H1 (cell line): ENCODE data around the gene OR10G7. TPM values are rescaled to one million over a fixed set of nuclear protein-coding genes. Genes with fewer than 3 reads are reported as not detected.

ENCODE experiments used
- CTCF ChIA-PET: fragments of 300-600 bp; sonication (Branson Sonifier 250); formaldehyde crosslinking; loops from one replicate; lab custom pipeline; 2021; ENCODE audit not compliant: partially characterized antibody; lab: Charles Lee
- POLR2A ChIA-PET: fragments of 300-600 bp; sonication (Branson Sonifier 250); formaldehyde crosslinking; loops from one replicate; lab custom pipeline; 2021; ENCODE audit warnings: inconsistent platforms; ENCODE audit not compliant: partially characterized antibody; lab: Charles Lee
- DNase-seq, 2 experiments: peaks; one replicate each; pipeline versions ENCODE4 v3.0.0 to v3.0.0-alpha.2; 2010 to 2022; ENCODE audit warnings: low spot score in 2 of 2, low read depth in 1 of 2, mixed read lengths in 1 of 2
- FAIRE-seq: peaks from 2 replicates; lab custom pipeline; 2011; peaks lifted over from hg19 to GRCh38; lab: Jason Lieb, UNC
- H2AFZ ChIP-seq: 2 replicates; pipeline ENCODE4 v1.8.1; 2012; ENCODE audit warnings: low read length, inconsistent platforms
- H2AK5ac ChIP-seq: 2 replicates; pipeline ENCODE4 v1.6.1; 2013; ENCODE audit warnings: low read depth, low read length
- H2BK120ac ChIP-seq: replicated peaks from 2 replicates; pipeline ENCODE3; 2013; ENCODE audit warnings: low read depth, low read length, inconsistent platforms
- H2BK12ac ChIP-seq: 2 replicates; pipeline ENCODE4 v1.6.1; 2013; ENCODE audit warnings: low read depth, low read length
- H2BK15ac ChIP-seq: 2 replicates; pipeline ENCODE4 v1.6.1; 2013; ENCODE audit warnings: low read length
- H2BK20ac ChIP-seq: 2 replicates; pipeline ENCODE4 v1.6.1; 2013; ENCODE audit warnings: low read length
- H2BK5ac ChIP-seq: 2 replicates; pipeline ENCODE4 v1.6.1; 2013; ENCODE audit warnings: low read depth, low read length
- H3K14ac ChIP-seq: 2 replicates; pipeline ENCODE4 v1.6.1; 2013; ENCODE audit warnings: inconsistent platforms; ENCODE audit not compliant: insufficient read length
- H3K18ac ChIP-seq: 2 replicates; pipeline ENCODE4 v1.6.1; 2013; ENCODE audit warnings: low read length; ENCODE audit errors: extremely low read depth
- H3K23ac ChIP-seq: 2 replicates; pipeline ENCODE4 v1.6.1; 2013; ENCODE audit warnings: inconsistent platforms; ENCODE audit not compliant: insufficient read length
- H3K23me2 ChIP-seq: 2 replicates; pipeline ENCODE4 v1.6.1; 2013; ENCODE audit warnings: low read depth, low read length
- H3K27ac ChIP-seq: 2 replicates; pipeline ENCODE4 v1.6.1; 2011; ENCODE audit warnings: low read depth, low read length, inconsistent platforms
- H3K27me3 ChIP-seq, 4 experiments: replicated peaks in 1 of 4; 1 replicate in 1 of 4; 2 replicates in 3 of 4; pipeline versions ENCODE4 v1.6.1 to v1.8.1; 2011 to 2013; ENCODE audit warnings: low read length in 3 of 4, mild to moderate bottlenecking in 3 of 4, inconsistent platforms in 2 of 4, mixed read lengths in 2 of 4, moderate library complexity in 1 of 4; ENCODE audit not compliant: control insufficient read depth in 3 of 4, insufficient read depth in 3 of 4; ENCODE audit errors: extremely low read depth in 1 of 4
- H3K36me3 ChIP-seq, 4 experiments: 2 replicates each; pipeline versions ENCODE4 v1.6.1 to v1.8.1; 2011 to 2013; ENCODE audit warnings: mild to moderate bottlenecking in 4 of 4, low read length in 3 of 4, moderate library complexity in 2 of 4, control low read depth in 1 of 4, inconsistent platforms in 1 of 4; ENCODE audit not compliant: insufficient read depth in 4 of 4, control insufficient read depth in 2 of 4
- H3K4ac ChIP-seq: replicated peaks from 2 replicates; pipeline ENCODE3; 2013; ENCODE audit warnings: low read length, low read depth, mixed read lengths, inconsistent platforms; ENCODE audit not compliant: insufficient read length
- H3K4me1 ChIP-seq, 4 experiments: replicated peaks in 1 of 4; 1 replicate in 1 of 4; 2 replicates in 3 of 4; pipeline versions ENCODE4 v1.6.1 to v1.8.1; 2011 to 2013; ENCODE audit warnings: low read length in 3 of 4, inconsistent platforms in 2 of 4, mixed read lengths in 1 of 4; ENCODE audit not compliant: insufficient read depth in 4 of 4, control insufficient read depth in 3 of 4
- H3K4me2 ChIP-seq, 2 experiments: 2 replicates each; pipeline versions ENCODE4 v1.6.1 to v1.8.1; 2011 to 2013; ENCODE audit warnings: low read depth in 2 of 2, low read length in 2 of 2, control low read depth in 1 of 2, inconsistent platforms in 1 of 2, mild to moderate bottlenecking in 1 of 2; ENCODE audit not compliant: insufficient read depth in 1 of 2
- H3K4me3 ChIP-seq, 4 experiments: fragments of 200-600, 300-600 bp in 1 of 4; sonication (generic), shearing (Covaris generic), sonication (Bioruptor Twin) in 1 of 4; 2 replicates each; pipeline versions ENCODE4 v1.5.1 to v1.8.1; 2011 to 2016; ENCODE audit warnings: low read length in 4 of 4, low read depth in 3 of 4, control low read depth in 2 of 4, inconsistent platforms in 2 of 4, mild to moderate bottlenecking in 2 of 4, mixed read lengths in 1 of 4, moderate library complexity in 1 of 4; ENCODE audit not compliant: insufficient read depth in 2 of 4; ENCODE audit errors: extremely low read depth in 1 of 4
- H3K56ac ChIP-seq: replicated peaks from 2 replicates; pipeline ENCODE3; 2013; ENCODE audit warnings: low read depth, mild to moderate bottlenecking, mixed read lengths, low read length, inconsistent platforms; ENCODE audit not compliant: insufficient read length
- H3K79me1 ChIP-seq: 2 replicates; pipeline ENCODE4 v1.6.1; 2013; ENCODE audit warnings: low read depth, low read length, control low read depth
- H3K79me2 ChIP-seq, 2 experiments: 2 replicates each; pipeline versions ENCODE4 v1.6.1 to v1.8.1; 2012 to 2013; ENCODE audit warnings: low read length in 2 of 2, mild to moderate bottlenecking in 2 of 2, inconsistent platforms in 1 of 2; ENCODE audit not compliant: insufficient read depth in 2 of 2, control insufficient read depth in 1 of 2
- H3K9ac ChIP-seq, 4 experiments: replicated peaks in 1 of 4; 1 replicate in 1 of 4; 2 replicates in 3 of 4; pipeline versions ENCODE4 v1.6.1 to v1.8.1; 2011 to 2013; ENCODE audit warnings: low read depth in 3 of 4, low read length in 3 of 4, control low read depth in 2 of 4, mild to moderate bottlenecking in 2 of 4, moderate library complexity in 2 of 4, inconsistent platforms in 1 of 4; ENCODE audit errors: extremely low read depth in 1 of 4
- H3K9me3 ChIP-seq, 2 experiments: 2 replicates each; pipeline versions ENCODE4 v1.6.1 to v1.8.1; 2012 to 2013; ENCODE audit warnings: mild to moderate bottlenecking in 2 of 2, moderate library complexity in 2 of 2, control low read depth in 1 of 2, inconsistent platforms in 1 of 2, low read depth in 1 of 2, low read length in 1 of 2, mixed read lengths in 1 of 2; ENCODE audit not compliant: insufficient read depth in 2 of 2
- H4K20me1 ChIP-seq, 2 experiments: replicated peaks in 1 of 2; 2 replicates each; pipeline versions ENCODE3 to v1.8.1; 2011 to 2013; ENCODE audit warnings: inconsistent platforms in 2 of 2, low read length in 2 of 2, mild to moderate bottlenecking in 1 of 2; ENCODE audit not compliant: insufficient read depth in 2 of 2, control insufficient read depth in 1 of 2
- H4K5ac ChIP-seq: 2 replicates; pipeline ENCODE4 v1.6.1; 2013; ENCODE audit warnings: low read length, low read depth, mixed read lengths, inconsistent platforms; ENCODE audit not compliant: insufficient read length
- H4K8ac ChIP-seq: 2 replicates; pipeline ENCODE4 v1.8.0; 2013; ENCODE audit warnings: mild to moderate bottlenecking, moderate library complexity, low read length, inconsistent platforms; ENCODE audit not compliant: insufficient read depth; ENCODE audit errors: extremely low read depth
- H4K91ac ChIP-seq: replicated peaks from 2 replicates; pipeline ENCODE3; 2013; ENCODE audit warnings: low read length, mixed read lengths, inconsistent platforms; ENCODE audit not compliant: insufficient read length
- ASH2L ChIP-seq: fragments of 200-600, 300-600 bp; sonication (generic); IDR thresholded peaks from one replicate; pipeline ENCODE4 v1.7.1; 2017; ENCODE audit warnings: low read length
- CHD1 ChIP-seq: IDR thresholded peaks from 2 replicates; pipeline ENCODE4 v1.6.1; 2012; ENCODE audit warnings: low read depth, low read length, improper control_type of control experiment
- CHD2 ChIP-seq: IDR thresholded peaks from 2 replicates; pipeline ENCODE4 v1.6.1; 2012; ENCODE audit warnings: low read length, improper control_type of control experiment
- FOSL1 ChIP-seq: IDR thresholded peaks from 2 replicates; pipeline ENCODE4 v1.6.1; 2011; ENCODE audit warnings: mild to moderate bottlenecking, low read depth, low read length, moderate library complexity; ENCODE audit not compliant: insufficient read depth
- HDAC6 ChIP-seq: IDR thresholded peaks from one replicate; pipeline ENCODE4 v1.7.1; 2012; ENCODE audit warnings: low read depth, mild to moderate bottlenecking, inconsistent platforms, low read length, moderate library complexity
- RBBP5 ChIP-seq: IDR thresholded peaks from 2 replicates; pipeline ENCODE4 v1.7.1; 2012; ENCODE audit warnings: low read depth, mild to moderate bottlenecking, inconsistent platforms, low read length, moderate library complexity, borderline replicate concordance
- SRF ChIP-seq: IDR thresholded peaks from 2 replicates; pipeline ENCODE4 v1.6.1; 2011; ENCODE audit warnings: mild to moderate bottlenecking, low read depth, low read length, moderate library complexity
- TAF1 ChIP-seq: IDR thresholded peaks from 2 replicates; pipeline ENCODE4 v1.6.1; 2011; ENCODE audit warnings: mild to moderate bottlenecking, low read depth, low read length
- TBP ChIP-seq: IDR thresholded peaks from 2 replicates; pipeline ENCODE4 v1.6.1; 2011; ENCODE audit warnings: low read depth, low read length, improper control_type of control experiment
- WGBS, 2 experiments: shearing (Covaris generic) in 1 of 2; methylation state at CpG; one replicate each; pipeline versions ENCODE4 v1.1.6 to v1.1.7; 2013 to 2015; ENCODE audit warnings: low lambda C conversion rate in 2 of 2, mixed read lengths in 2 of 2, inconsistent platforms in 1 of 2, low coverage in 1 of 2, missing lambda C conversion rate in 1 of 2; ENCODE audit not compliant: insufficient replicate concordance in 2 of 2, insufficient coverage in 1 of 2, insufficient read length in 1 of 2; ENCODE audit errors: extremely low coverage in 1 of 2, missing lambda C conversion rate in 1 of 2; 5-methylcytosine and 5-hydroxymethylcytosine counted together
- polyA plus RNA-seq, 7 experiments: library from polyadenylated mRNA; depleted of rRNA in 3 of 7; stranded (reverse) in 5 of 7; unstranded in 2 of 7; fragments of >200 nt in 5 of 7; fragments of 200-250 nt in 2 of 7; gene quantifications; 1 replicate in 5 of 7; 2 replicates in 1 of 7; 4 replicates in 1 of 7; pipeline versions ENCODE4 v1.2.1 to v1.2.3, GENCODE V29; 2011 to 2013; ENCODE audit warnings: missing spikeins in 2 of 7, mixed read lengths in 2 of 7
- total RNA-seq: library from RNA; stranded (reverse); fragmentation: NEBNext Ultra II Directional; extraction: Animal tissue kit (Norgen Biotek cat#: 25700); gene quantifications from 2 replicates; pipeline ENCODE4 v1.2.1, GENCODE V29; 2021
- TF ChIP-seq, protein P1 (sequence below): IDR thresholded peaks from 2 replicates; pipeline ENCODE4 v1.6.1; 2012; ENCODE audit warnings: low read length, inconsistent platforms
- TF ChIP-seq, protein P2 (sequence below), 3 experiments: IDR thresholded peaks; 1 replicate in 2 of 3; 2 replicates in 1 of 3; pipeline versions ENCODE4 v1.5.1 to v1.6.1; 2011; ENCODE audit warnings: low read length in 3 of 3, mild to moderate bottlenecking in 3 of 3, inconsistent platforms in 2 of 3, low read depth in 1 of 3, moderate library complexity in 1 of 3; ENCODE audit not compliant: insufficient read depth in 1 of 3; ENCODE audit errors: control extremely low read depth in 1 of 3

Gene OR10G7
- total and polyA plus RNA-seq, 2 of the 8 experiments (the other 6 are each of a cell fraction or from before 2014, with no cell fraction given) = not detected

DNA sequence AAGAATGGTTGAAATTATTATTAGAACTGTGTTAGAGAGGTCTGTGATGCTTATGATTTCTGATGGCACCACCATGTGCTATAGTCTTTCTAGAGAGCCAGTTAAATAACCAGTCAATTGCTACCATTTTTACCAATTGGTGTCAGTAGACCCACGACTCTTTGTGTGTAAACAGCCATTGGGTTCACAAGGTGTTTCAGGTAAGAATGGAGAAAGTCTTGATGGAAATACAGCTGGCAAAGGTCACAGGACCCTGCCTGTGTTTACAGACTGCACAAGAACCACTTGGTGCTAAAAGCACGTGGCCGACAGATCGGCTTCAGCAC lies 30.5 kb upstream of the OR10G7 start:
- H4K20me1 ChIP-seq = no peaks in the 10 kb centered on the region
- no peak overlapping the region for H2AK5ac ChIP-seq
- no peak overlapping the region for H3K14ac ChIP-seq
- no peak overlapping the region for H3K9ac ChIP-seq
- H3K27ac ChIP-seq = no peak overlapping the region
- H3K4me1 ChIP-seq = peaks cover 0 to 3% (median 2%) of the 10 kb centered on the region in 4 experiments; a peak in 3 of 7 replicates
- no peak overlapping the region for H3K23ac ChIP-seq
- no peaks in the 10 kb centered on the region for H3K9me3 ChIP-seq
- no peaks in the 10 kb centered on the region for H3K23me2 ChIP-seq
- H3K4me2 ChIP-seq = no peak overlapping the region
- CTCF ChIA-PET = interaction anchor here (0.5 to 6.7 kb wide), 47 partner anchors 10 to 663 kb away, joined by 3 to 43 read pairs (median 3); partner anchors contain the start of genes OR8B4 and VWA5A
- no peaks in the 10 kb centered on the region for H3K36me3 ChIP-seq
- peak overlapping the region; percentile 99 for H2AFZ ChIP-seq
- no peak overlapping the region for H2BK20ac ChIP-seq
- no peak overlapping the region for H3K4me3 ChIP-seq
- H3K4ac ChIP-seq = no peak overlapping the region
- H3K18ac ChIP-seq = no peak overlapping the region
- H3K27me3 ChIP-seq = no peaks in the 10 kb centered on the region
- POLR2A ChIA-PET = no interaction called here
- H3K79me2 ChIP-seq = no peaks in the 10 kb centered on the region
- no peak overlapping the region for H2BK12ac ChIP-seq
- H4K91ac ChIP-seq = no peak overlapping the region
- no peak for FAIRE-seq
- H2BK120ac ChIP-seq = no peak overlapping the region
- no peak overlapping the region for H2BK5ac ChIP-seq
- H2BK15ac ChIP-seq = no peak overlapping the region
- no peak overlapping the region for H4K5ac ChIP-seq
- no peak overlapping the region for H3K56ac ChIP-seq
- no peak for DNase-seq
- WGBS, 2 experiments = 73% methylated on average over 4 of the region's 4 CpGs; no CpG with 5 or more reads in 1 of the 2 experiments
- H3K79me1 ChIP-seq = no peaks in the 10 kb centered on the region
- H4K8ac ChIP-seq = no peak overlapping the region
- TF ChIP-seq, protein P1, sequence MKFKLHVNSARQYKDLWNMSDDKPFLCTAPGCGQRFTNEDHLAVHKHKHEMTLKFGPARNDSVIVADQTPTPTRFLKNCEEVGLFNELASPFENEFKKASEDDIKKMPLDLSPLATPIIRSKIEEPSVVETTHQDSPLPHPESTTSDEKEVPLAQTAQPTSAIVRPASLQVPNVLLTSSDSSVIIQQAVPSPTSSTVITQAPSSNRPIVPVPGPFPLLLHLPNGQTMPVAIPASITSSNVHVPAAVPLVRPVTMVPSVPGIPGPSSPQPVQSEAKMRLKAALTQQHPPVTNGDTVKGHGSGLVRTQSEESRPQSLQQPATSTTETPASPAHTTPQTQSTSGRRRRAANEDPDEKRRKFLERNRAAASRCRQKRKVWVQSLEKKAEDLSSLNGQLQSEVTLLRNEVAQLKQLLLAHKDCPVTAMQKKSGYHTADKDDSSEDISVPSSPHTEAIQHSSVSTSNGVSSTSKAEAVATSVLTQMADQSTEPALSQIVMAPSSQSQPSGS = no peak
- TF ChIP-seq TAF1 (no peak), CHD2 (no peak), FOSL1 (no peak), HDAC6 (no peak), CHD1 (no peak), ASH2L (no peak), RBBP5 (no peak), SRF (no peak), TBP (no peak)
- TF ChIP-seq, protein P2, sequence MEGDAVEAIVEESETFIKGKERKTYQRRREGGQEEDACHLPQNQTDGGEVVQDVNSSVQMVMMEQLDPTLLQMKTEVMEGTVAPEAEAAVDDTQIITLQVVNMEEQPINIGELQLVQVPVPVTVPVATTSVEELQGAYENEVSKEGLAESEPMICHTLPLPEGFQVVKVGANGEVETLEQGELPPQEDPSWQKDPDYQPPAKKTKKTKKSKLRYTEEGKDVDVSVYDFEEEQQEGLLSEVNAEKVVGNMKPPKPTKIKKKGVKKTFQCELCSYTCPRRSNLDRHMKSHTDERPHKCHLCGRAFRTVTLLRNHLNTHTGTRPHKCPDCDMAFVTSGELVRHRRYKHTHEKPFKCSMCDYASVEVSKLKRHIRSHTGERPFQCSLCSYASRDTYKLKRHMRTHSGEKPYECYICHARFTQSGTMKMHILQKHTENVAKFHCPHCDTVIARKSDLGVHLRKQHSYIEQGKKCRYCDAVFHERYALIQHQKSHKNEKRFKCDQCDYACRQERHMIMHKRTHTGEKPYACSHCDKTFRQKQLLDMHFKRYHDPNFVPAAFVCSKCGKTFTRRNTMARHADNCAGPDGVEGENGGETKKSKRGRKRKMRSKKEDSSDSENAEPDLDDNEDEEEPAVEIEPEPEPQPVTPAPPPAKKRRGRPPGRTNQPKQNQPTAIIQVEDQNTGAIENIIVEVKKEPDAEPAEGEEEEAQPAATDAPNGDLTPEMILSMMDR (IDR thresholded peaks at IDR 0.05; ENCODE audit: control extremely low read depth in 1 of 3, insufficient read depth in 1 of 3, low read depth in 1 of 3, low read length in 3 of 3) = no peak
